HG03460 (cell line): ENCODE measurements around the gene NUDT4.
"Not testable (repeated sequence)": the region's sequence is repeated elsewhere in the genome, so short reads cannot be mapped to it uniquely, and the experiment has no call there.

Source experiments
- ATAC-seq: cut with Tn5 transposase; IDR thresholded peaks from one replicate; pipeline ENCODE4 v1.9.1; 2021; ENCODE audit not compliant: unreplicated experiment

NUDT4 gene

GRCh38 chr12:93427779-93428564 is 50.2 kb downstream of the NUDT4 start:
- no peak for ATAC-seq

GRCh38 chr12:93429448-93429847 is 51.7 kb downstream of the NUDT4 start:
- no peak for ATAC-seq

GRCh38 chr12:93429852-93430251 is 52.1 kb downstream of the NUDT4 start:
- ATAC-seq, result no peak

- no peak for ATAC-seq
Measured at GRCh38 chr12:93430280-93430679, 52.6 kb downstream of the NUDT4 start.

- not testable (repeated sequence) for ATAC-seq
Measured at GRCh38 chr12:93432031-93432430, 54.3 kb downstream of the NUDT4 start.

- ATAC-seq, result no peak
Measured at GRCh38 chr12:93434256-93434865, 56.6 kb downstream of the NUDT4 start.

- no peak for ATAC-seq
Measured at GRCh38 chr12:93438266-93439050, 60.7 kb downstream of the NUDT4 start.

- no peak for ATAC-seq
Measured at GRCh38 chr12:93440043-93440835, 62.5 kb downstream of the NUDT4 start.

- ATAC-seq, result peak; percentile 18
Measured at GRCh38 chr12:93441081-93441616, 63.4 kb downstream of the NUDT4 start.

- ATAC-seq, result peak; percentile 69
Measured at GRCh38 chr12:93441617-93442410, 64.1 kb downstream of the NUDT4 start, which contains the start of gene UBE2N. UBE2N (minus strand) TSS chr12:93441947; CDS start chr12:93441884, 63 bp downstream.

GRCh38 chr12:93442411-93443340 is 65.0 kb downstream of the NUDT4 start:
- no peak for ATAC-seq

GRCh38 chr12:93443576-93443975 is 65.9 kb downstream of the NUDT4 start:
- no peak for ATAC-seq

GRCh38 chr12:93447555-93448290 is 70.0 kb downstream of the NUDT4 start:
- no peak for ATAC-seq

- no peak for ATAC-seq
Measured at GRCh38 chr12:93448796-93449195, 71.1 kb downstream of the NUDT4 start.

GRCh38 chr12:93449277-93449676 is 71.6 kb downstream of the NUDT4 start:
- peak; percentile 88 for ATAC-seq

GRCh38 chr12:93451423-93452158 is 73.9 kb downstream of the NUDT4 start:
- ATAC-seq, result no peak

GRCh38 chr12:93453633-93454032 is 75.9 kb downstream of the NUDT4 start:
- no peak for ATAC-seq
